Adrenal gland (tissue), 12 donors: ENCODE results near the gene FAM78A. TPM values are rescaled to one million over a fixed set of nuclear protein-coding genes. Genes with fewer than 3 reads are reported as not detected.

ENCODE experiments used
- DNase-seq, 7 donors: peaks; one replicate each; pipeline ENCODE4 v3.0.0-alpha.2; 2019 to 2020
- H3K27ac ChIP-seq, 5 donors: fragments of 200-600 bp; sonication (generic) in 4 of 5; 1 replicate in 3 of 5; 2 replicates in 2 of 5; pipeline versions ENCODE4 v1.5.1 to v1.8.0; 2016 to 2020; ENCODE audit warnings: mild to moderate bottlenecking in 1 of 5
- H3K27me3 ChIP-seq: fragments of 200-600 bp; 2 replicates; pipeline ENCODE4 v1.8.0; 2021
- H3K36me3 ChIP-seq, 2 donors: fragments of 200-600 bp; replicated peaks in 1 of 2; 1 replicate in 1 of 2; 2 replicates in 1 of 2; pipeline versions ENCODE4 v1.5.1 to v1.8.0; 2018 to 2022
- H3K4me1 ChIP-seq, 2 donors: fragments of 200-600 bp; replicated peaks in 1 of 2; 1 replicate in 1 of 2; 2 replicates in 1 of 2; pipeline versions ENCODE4 v1.5.1 to v1.8.0; 2018 to 2021
- H3K4me3 ChIP-seq, 4 donors: fragments of 200-600 bp; sonication (generic) in 3 of 4; one replicate each; pipeline ENCODE4 v1.5.1; 2016 to 2018
- H3K9me3 ChIP-seq, 3 donors: fragments of 200-600 bp; sonication (generic) in 1 of 3; replicated peaks in 1 of 3; 1 replicate in 2 of 3; 2 replicates in 1 of 3; pipeline versions ENCODE4 v1.5.1 to v1.8.0; 2016 to 2021
- POLR2A ChIP-seq, 2 donors: fragments of 450-650 bp; IDR thresholded peaks; one replicate each; pipeline ENCODE4 v1.6.1; 2017; ENCODE audit warnings: antibody characterized with exemption in 2 of 2, mild to moderate bottlenecking in 2 of 2, moderate library complexity in 1 of 2
- WGBS, 4 donors: extraction: QIAGEN DNeasy Blood & Tissue Kit in 2 of 4; methylation state at CpG; one replicate each; pipeline versions ENCODE4 v1.1.5 to v1.1.7; 2013 to 2017; 5-methylcytosine and 5-hydroxymethylcytosine counted together
- intact Hi-C, 2 donors: fragments of 100-400 bp; cut with DNase I; formaldehyde crosslinking; loops; one replicate each; pipeline versions ENCODE4 v1.14.1 to v1.15.0; 2022 to 2023
- polyA plus RNA-seq, 3 donors: library from polyadenylated mRNA; stranded (reverse); fragments of 200-250 nt in 2 of 3; fragments of 350-450 nt in 1 of 3; fragmentation: Illumina TruSeq in 1 of 3; extraction: RNeasy Lipid Tissue Mini Kit (QIAGEN cat#74804) in 1 of 3; gene quantifications; one replicate each; pipeline ENCODE4 v1.2.3, GENCODE V29; 2013 to 2014
- total RNA-seq, 9 donors: library from RNA; depleted of rRNA in 4 of 9; stranded (reverse); fragments of >200 nt in 4 of 9; fragments of 120-200 nt in 1 of 9; fragmentation: NEBNext Ultra II Directional in 1 of 9; extraction: Animal tissue kit (Norgen Biotek cat#: 25700) in 1 of 9; gene quantifications; one replicate each; pipeline versions ENCODE4 v1.1.0 to v1.2.4, GENCODE V29; 2013 to 2023
- TF ChIP-seq, protein P1 (sequence below), 6 experiments: fragments of 450-650 bp in 4 of 6; fragments of 200-600 bp in 2 of 6; sonication (generic) in 1 of 6; IDR thresholded peaks; 1 replicate in 5 of 6; 2 replicates in 1 of 6; pipeline versions ENCODE4 v1.5.1 to v1.8.0; 2016 to 2021; ENCODE audit warnings: antibody characterized with exemption in 6 of 6, mild to moderate bottlenecking in 2 of 6, moderate library complexity in 1 of 6
- donor health status: healthy with polysubstance abuse.
- donor health status: Bipolar disorder and iron deficiency.
- donor health status: DM: yes; HTN: yes; CAD: no.
- donor health status: DM: no; HTN: no; CAD: no.
- donor health status: DM: no; HTN: no; CAD: no.
- donor health status: DM: yes; HTN: yes; CAD: no.

Gene FAM78A
- total and polyA plus RNA-seq, 12 donors: 1.1 to 11.7 (median 6.5) TPM

DNA sequence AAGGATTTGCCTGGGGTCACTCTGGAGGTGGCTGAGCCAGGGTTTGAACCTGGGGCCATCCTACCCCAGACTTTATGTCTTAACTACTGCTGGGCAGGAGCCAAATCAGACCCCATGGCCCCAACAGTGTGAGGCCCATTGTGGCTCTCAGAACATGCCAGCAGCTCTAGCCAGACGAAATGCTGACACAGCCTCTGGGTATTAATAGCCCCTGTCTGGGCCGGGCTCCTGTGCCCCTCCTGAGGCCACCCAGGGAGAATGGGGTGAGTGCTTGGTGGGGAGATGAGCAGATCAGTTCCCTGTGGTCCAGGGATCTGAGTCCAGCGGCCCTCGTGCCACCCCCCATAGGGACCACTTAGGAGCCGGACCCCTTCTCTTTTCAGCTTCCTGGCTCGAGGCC is 11.0 kb upstream of the FAM78A start:
- Histone ChIP-seq H3K36me3 (no peaks in the 10 kb centered on the region), H3K4me3 (no peak overlapping the region), H3K27me3 (no peaks in the 10 kb centered on the region), H3K4me1 (peaks cover 9 to 13% of the 10 kb centered on the region in 2 donors), H3K27ac (no peak overlapping the region), H3K9me3 (no peaks in the 10 kb centered on the region)
- WGBS, 4 donors: 87 to 100% (median 90%) methylated on average over 3 to 6 of the region's 6 CpGs
- TF ChIP-seq, protein P1, sequence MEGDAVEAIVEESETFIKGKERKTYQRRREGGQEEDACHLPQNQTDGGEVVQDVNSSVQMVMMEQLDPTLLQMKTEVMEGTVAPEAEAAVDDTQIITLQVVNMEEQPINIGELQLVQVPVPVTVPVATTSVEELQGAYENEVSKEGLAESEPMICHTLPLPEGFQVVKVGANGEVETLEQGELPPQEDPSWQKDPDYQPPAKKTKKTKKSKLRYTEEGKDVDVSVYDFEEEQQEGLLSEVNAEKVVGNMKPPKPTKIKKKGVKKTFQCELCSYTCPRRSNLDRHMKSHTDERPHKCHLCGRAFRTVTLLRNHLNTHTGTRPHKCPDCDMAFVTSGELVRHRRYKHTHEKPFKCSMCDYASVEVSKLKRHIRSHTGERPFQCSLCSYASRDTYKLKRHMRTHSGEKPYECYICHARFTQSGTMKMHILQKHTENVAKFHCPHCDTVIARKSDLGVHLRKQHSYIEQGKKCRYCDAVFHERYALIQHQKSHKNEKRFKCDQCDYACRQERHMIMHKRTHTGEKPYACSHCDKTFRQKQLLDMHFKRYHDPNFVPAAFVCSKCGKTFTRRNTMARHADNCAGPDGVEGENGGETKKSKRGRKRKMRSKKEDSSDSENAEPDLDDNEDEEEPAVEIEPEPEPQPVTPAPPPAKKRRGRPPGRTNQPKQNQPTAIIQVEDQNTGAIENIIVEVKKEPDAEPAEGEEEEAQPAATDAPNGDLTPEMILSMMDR (IDR thresholded peaks at IDR 0.05): no peak
- TF ChIP-seq POLR2A (IDR thresholded peaks at IDR 0.05): no peak
- intact Hi-C loops: no loop called here
- DNase-seq: no peak

DNA sequence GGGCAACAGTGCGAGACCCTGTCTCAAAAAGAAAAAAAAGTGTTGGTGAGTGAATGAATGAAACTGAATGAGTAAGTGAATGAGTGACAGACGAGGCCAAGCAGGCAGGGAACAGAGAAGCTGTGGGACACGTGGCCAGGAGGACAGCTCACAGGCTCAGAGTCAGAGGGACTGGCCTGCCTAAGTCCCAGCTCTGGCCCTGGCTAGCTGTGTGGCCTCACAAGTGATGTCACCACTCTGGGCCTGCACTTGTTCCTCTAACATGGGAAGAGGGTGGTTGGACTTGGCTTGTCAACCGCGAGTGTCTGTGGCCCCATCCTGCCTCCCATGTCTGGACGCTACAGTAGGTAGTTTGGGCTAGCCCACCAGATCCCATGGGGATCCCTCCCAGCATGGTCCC is 8.5 kb upstream of the FAM78A start:
- intact Hi-C loops: no loop called here

DNA sequence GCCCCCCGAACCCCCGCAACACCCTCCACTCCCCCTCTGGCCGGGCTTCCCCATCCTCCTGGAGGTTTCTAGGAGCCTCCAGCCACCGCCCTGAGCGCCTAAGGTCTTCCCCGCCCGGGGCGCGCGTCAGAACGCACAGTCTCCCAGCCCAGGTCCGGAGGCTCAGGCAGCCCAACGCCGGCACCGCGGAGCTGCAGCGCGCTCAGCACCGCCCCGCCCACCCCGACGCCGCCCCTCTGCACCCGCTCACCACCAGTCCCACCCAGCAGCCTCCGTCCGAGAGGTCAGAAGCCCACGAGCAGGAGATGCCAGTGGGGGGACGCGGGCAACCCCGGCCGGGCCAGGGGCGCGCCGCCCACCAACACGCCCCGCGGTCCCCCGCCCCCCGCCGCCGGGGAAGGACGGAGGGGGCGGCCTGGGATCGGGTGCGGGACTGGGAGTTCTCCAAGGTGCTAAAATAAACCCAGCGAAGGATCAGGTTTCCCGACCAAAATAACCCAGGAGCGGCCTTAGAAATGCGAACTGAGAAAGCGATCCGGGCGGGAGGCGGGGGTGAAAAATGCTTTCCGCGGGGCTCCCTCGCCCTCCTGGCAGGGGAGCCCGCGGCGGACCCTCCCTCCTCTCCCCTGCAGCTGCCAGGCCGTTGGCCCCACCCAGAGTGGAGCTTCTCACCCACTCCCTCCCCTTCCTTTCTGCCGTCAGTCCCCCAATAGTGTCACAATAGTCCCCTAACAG is 6.5 kb upstream of the FAM78A start:
- no peak overlapping the region for H3K4me3 ChIP-seq
- no peak for TF ChIP-seq POLR2A (IDR thresholded peaks at IDR 0.05)
- TF ChIP-seq, protein P1 (IDR thresholded peaks at IDR 0.05): no peak

More for the DNA sequence above, 8.5 kb upstream of the FAM78A start:
- Histone ChIP-seq H3K9me3 (no peaks in the 10 kb centered on the region), H3K27me3 (no peaks in the 10 kb centered on the region), H3K4me3 (no peak overlapping the region), H3K4me1 (peaks cover 3% of the 10 kb centered on the region in 2 donors), H3K36me3 (no peaks in the 10 kb centered on the region), H3K27ac (no peak overlapping the region)
- 85 to 94% (median 91%) methylated on average over 6 of the region's 6 CpGs for WGBS, 4 donors
- TF ChIP-seq POLR2A (IDR thresholded peaks at IDR 0.05): no peak
- TF ChIP-seq, protein P1 (IDR thresholded peaks at IDR 0.05): no peak
- DNase-seq: no peak

DNA sequence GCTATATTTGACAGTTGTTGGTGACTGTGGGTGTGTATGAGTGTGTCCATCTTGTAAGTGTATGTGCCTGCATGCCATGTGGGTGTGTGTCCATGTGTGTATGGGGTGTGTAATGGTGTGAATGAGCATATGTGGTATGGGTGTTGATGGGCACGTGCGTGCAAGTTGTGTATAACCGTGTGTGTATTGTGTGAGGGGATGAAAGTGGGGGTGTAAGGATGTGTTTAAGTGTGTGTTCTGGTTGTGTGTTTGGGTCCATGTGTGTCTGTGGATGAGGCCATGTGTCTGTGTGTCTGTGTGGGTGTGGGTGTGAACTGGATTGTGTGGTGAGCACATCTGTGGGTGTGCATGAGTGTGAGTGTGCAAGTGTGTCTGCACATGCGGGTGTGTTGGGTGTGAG is 5.9 kb upstream of the FAM78A start:
- H3K27ac ChIP-seq: no peak overlapping the region
- no peak for TF ChIP-seq POLR2A (IDR thresholded peaks at IDR 0.05)
- TF ChIP-seq, protein P1 (IDR thresholded peaks at IDR 0.05): no peak
- H3K9me3 ChIP-seq: no peaks in the 10 kb centered on the region
- peaks cover 0 to 3% of the 10 kb centered on the region in 2 donors for H3K4me1 ChIP-seq
- 69 to 73% (median 72%) methylated on average over 3 to 4 of the region's 4 CpGs for WGBS, 4 donors
- H3K4me3 ChIP-seq: no peak overlapping the region
- DNase-seq: no peak
- intact Hi-C loops: no loop called here
- no peaks in the 10 kb centered on the region for H3K27me3 ChIP-seq
- H3K36me3 ChIP-seq: no peaks in the 10 kb centered on the region

More for the DNA sequence above, 6.5 kb upstream of the FAM78A start:
- intact Hi-C loops: no loop called here
- H3K4me1 ChIP-seq: peaks cover 0 to 3% of the 10 kb centered on the region in 2 donors
- no peak overlapping the region for H3K27ac ChIP-seq
- no peak for DNase-seq
- H3K36me3 ChIP-seq: no peaks in the 10 kb centered on the region
- H3K9me3 ChIP-seq: no peaks in the 10 kb centered on the region
- WGBS, 4 donors: 4 to 6% (median 5%) methylated on average over 16 to 61 of the region's 61 CpGs
- H3K27me3 ChIP-seq: no peaks in the 10 kb centered on the region
